H1 (cell line): ENCODE results near the gene CLEC16A. TPM values are rescaled to one million over a fixed set of nuclear protein-coding genes. Genes with fewer than 3 reads are reported as not detected.

ENCODE experiments used
- CTCF ChIA-PET: fragments of 300-600 bp; sonication (Branson Sonifier 250); formaldehyde crosslinking; loops from one replicate; lab custom pipeline; 2021; ENCODE audit not compliant: partially characterized antibody; lab: Charles Lee
- POLR2A ChIA-PET: fragments of 300-600 bp; sonication (Branson Sonifier 250); formaldehyde crosslinking; loops from one replicate; lab custom pipeline; 2021; ENCODE audit warnings: inconsistent platforms; ENCODE audit not compliant: partially characterized antibody; lab: Charles Lee
- DNase-seq, 2 experiments: peaks; one replicate each; pipeline versions ENCODE4 v3.0.0 to v3.0.0-alpha.2; 2010 to 2022; ENCODE audit warnings: low spot score in 2 of 2, low read depth in 1 of 2, mixed read lengths in 1 of 2
- FAIRE-seq: peaks from 2 replicates; lab custom pipeline; 2011; peaks lifted over from hg19 to GRCh38; lab: Jason Lieb, UNC
- H2AFZ ChIP-seq: 2 replicates; pipeline ENCODE4 v1.8.1; 2012; ENCODE audit warnings: low read length, inconsistent platforms
- H2AK5ac ChIP-seq: 2 replicates; pipeline ENCODE4 v1.6.1; 2013; ENCODE audit warnings: low read depth, low read length
- H2BK120ac ChIP-seq: replicated peaks from 2 replicates; pipeline ENCODE3; 2013; ENCODE audit warnings: low read depth, low read length, inconsistent platforms
- H2BK12ac ChIP-seq: 2 replicates; pipeline ENCODE4 v1.6.1; 2013; ENCODE audit warnings: low read depth, low read length
- H2BK15ac ChIP-seq: 2 replicates; pipeline ENCODE4 v1.6.1; 2013; ENCODE audit warnings: low read length
- H2BK20ac ChIP-seq: 2 replicates; pipeline ENCODE4 v1.6.1; 2013; ENCODE audit warnings: low read length
- H2BK5ac ChIP-seq: 2 replicates; pipeline ENCODE4 v1.6.1; 2013; ENCODE audit warnings: low read depth, low read length
- H3K14ac ChIP-seq: 2 replicates; pipeline ENCODE4 v1.6.1; 2013; ENCODE audit warnings: inconsistent platforms; ENCODE audit not compliant: insufficient read length
- H3K18ac ChIP-seq: 2 replicates; pipeline ENCODE4 v1.6.1; 2013; ENCODE audit warnings: low read length; ENCODE audit errors: extremely low read depth
- H3K23ac ChIP-seq: 2 replicates; pipeline ENCODE4 v1.6.1; 2013; ENCODE audit warnings: inconsistent platforms; ENCODE audit not compliant: insufficient read length
- H3K23me2 ChIP-seq: 2 replicates; pipeline ENCODE4 v1.6.1; 2013; ENCODE audit warnings: low read depth, low read length
- H3K27ac ChIP-seq: 2 replicates; pipeline ENCODE4 v1.6.1; 2011; ENCODE audit warnings: low read depth, low read length, inconsistent platforms
- H3K27me3 ChIP-seq, 4 experiments: replicated peaks in 1 of 4; 1 replicate in 1 of 4; 2 replicates in 3 of 4; pipeline versions ENCODE4 v1.6.1 to v1.8.1; 2011 to 2013; ENCODE audit warnings: low read length in 3 of 4, mild to moderate bottlenecking in 3 of 4, inconsistent platforms in 2 of 4, mixed read lengths in 2 of 4, moderate library complexity in 1 of 4; ENCODE audit not compliant: control insufficient read depth in 3 of 4, insufficient read depth in 3 of 4; ENCODE audit errors: extremely low read depth in 1 of 4
- H3K36me3 ChIP-seq, 4 experiments: 2 replicates each; pipeline versions ENCODE4 v1.6.1 to v1.8.1; 2011 to 2013; ENCODE audit warnings: mild to moderate bottlenecking in 4 of 4, low read length in 3 of 4, moderate library complexity in 2 of 4, control low read depth in 1 of 4, inconsistent platforms in 1 of 4; ENCODE audit not compliant: insufficient read depth in 4 of 4, control insufficient read depth in 2 of 4
- H3K4ac ChIP-seq: replicated peaks from 2 replicates; pipeline ENCODE3; 2013; ENCODE audit warnings: low read length, low read depth, mixed read lengths, inconsistent platforms; ENCODE audit not compliant: insufficient read length
- H3K4me1 ChIP-seq, 4 experiments: replicated peaks in 1 of 4; 1 replicate in 1 of 4; 2 replicates in 3 of 4; pipeline versions ENCODE4 v1.6.1 to v1.8.1; 2011 to 2013; ENCODE audit warnings: low read length in 3 of 4, inconsistent platforms in 2 of 4, mixed read lengths in 1 of 4; ENCODE audit not compliant: insufficient read depth in 4 of 4, control insufficient read depth in 3 of 4
- H3K4me2 ChIP-seq, 2 experiments: 2 replicates each; pipeline versions ENCODE4 v1.6.1 to v1.8.1; 2011 to 2013; ENCODE audit warnings: low read depth in 2 of 2, low read length in 2 of 2, control low read depth in 1 of 2, inconsistent platforms in 1 of 2, mild to moderate bottlenecking in 1 of 2; ENCODE audit not compliant: insufficient read depth in 1 of 2
- H3K4me3 ChIP-seq, 4 experiments: fragments of 200-600, 300-600 bp in 1 of 4; sonication (generic), shearing (Covaris generic), sonication (Bioruptor Twin) in 1 of 4; 2 replicates each; pipeline versions ENCODE4 v1.5.1 to v1.8.1; 2011 to 2016; ENCODE audit warnings: low read length in 4 of 4, low read depth in 3 of 4, control low read depth in 2 of 4, inconsistent platforms in 2 of 4, mild to moderate bottlenecking in 2 of 4, mixed read lengths in 1 of 4, moderate library complexity in 1 of 4; ENCODE audit not compliant: insufficient read depth in 2 of 4; ENCODE audit errors: extremely low read depth in 1 of 4
- H3K56ac ChIP-seq: replicated peaks from 2 replicates; pipeline ENCODE3; 2013; ENCODE audit warnings: low read depth, mild to moderate bottlenecking, mixed read lengths, low read length, inconsistent platforms; ENCODE audit not compliant: insufficient read length
- H3K79me1 ChIP-seq: 2 replicates; pipeline ENCODE4 v1.6.1; 2013; ENCODE audit warnings: low read depth, low read length, control low read depth
- H3K79me2 ChIP-seq, 2 experiments: 2 replicates each; pipeline versions ENCODE4 v1.6.1 to v1.8.1; 2012 to 2013; ENCODE audit warnings: low read length in 2 of 2, mild to moderate bottlenecking in 2 of 2, inconsistent platforms in 1 of 2; ENCODE audit not compliant: insufficient read depth in 2 of 2, control insufficient read depth in 1 of 2
- H3K9ac ChIP-seq, 4 experiments: replicated peaks in 1 of 4; 1 replicate in 1 of 4; 2 replicates in 3 of 4; pipeline versions ENCODE4 v1.6.1 to v1.8.1; 2011 to 2013; ENCODE audit warnings: low read depth in 3 of 4, low read length in 3 of 4, control low read depth in 2 of 4, mild to moderate bottlenecking in 2 of 4, moderate library complexity in 2 of 4, inconsistent platforms in 1 of 4; ENCODE audit errors: extremely low read depth in 1 of 4
- H3K9me3 ChIP-seq, 2 experiments: 2 replicates each; pipeline versions ENCODE4 v1.6.1 to v1.8.1; 2012 to 2013; ENCODE audit warnings: mild to moderate bottlenecking in 2 of 2, moderate library complexity in 2 of 2, control low read depth in 1 of 2, inconsistent platforms in 1 of 2, low read depth in 1 of 2, low read length in 1 of 2, mixed read lengths in 1 of 2; ENCODE audit not compliant: insufficient read depth in 2 of 2
- H4K20me1 ChIP-seq, 2 experiments: replicated peaks in 1 of 2; 2 replicates each; pipeline versions ENCODE3 to v1.8.1; 2011 to 2013; ENCODE audit warnings: inconsistent platforms in 2 of 2, low read length in 2 of 2, mild to moderate bottlenecking in 1 of 2; ENCODE audit not compliant: insufficient read depth in 2 of 2, control insufficient read depth in 1 of 2
- H4K5ac ChIP-seq: 2 replicates; pipeline ENCODE4 v1.6.1; 2013; ENCODE audit warnings: low read length, low read depth, mixed read lengths, inconsistent platforms; ENCODE audit not compliant: insufficient read length
- H4K8ac ChIP-seq: 2 replicates; pipeline ENCODE4 v1.8.0; 2013; ENCODE audit warnings: mild to moderate bottlenecking, moderate library complexity, low read length, inconsistent platforms; ENCODE audit not compliant: insufficient read depth; ENCODE audit errors: extremely low read depth
- H4K91ac ChIP-seq: replicated peaks from 2 replicates; pipeline ENCODE3; 2013; ENCODE audit warnings: low read length, mixed read lengths, inconsistent platforms; ENCODE audit not compliant: insufficient read length
- CHD1 ChIP-seq: IDR thresholded peaks from 2 replicates; pipeline ENCODE4 v1.6.1; 2012; ENCODE audit warnings: low read depth, low read length, improper control_type of control experiment
- EP300 ChIP-seq, 2 experiments: IDR thresholded peaks; 1 replicate in 1 of 2; 2 replicates in 1 of 2; pipeline ENCODE4 v1.6.1; 2011 to 2012; ENCODE audit warnings: low read depth in 2 of 2, low read length in 2 of 2, mild to moderate bottlenecking in 2 of 2, borderline replicate concordance in 1 of 2, inconsistent platforms in 1 of 2, moderate library complexity in 1 of 2
- JUN ChIP-seq: IDR thresholded peaks from 2 replicates; pipeline ENCODE4 v1.6.1; 2011; ENCODE audit warnings: low read depth, mild to moderate bottlenecking, improper control_type of control experiment, low read length
- RBBP5 ChIP-seq: IDR thresholded peaks from 2 replicates; pipeline ENCODE4 v1.7.1; 2012; ENCODE audit warnings: low read depth, mild to moderate bottlenecking, inconsistent platforms, low read length, moderate library complexity, borderline replicate concordance
- WGBS, 2 experiments: shearing (Covaris generic) in 1 of 2; methylation state at CpG; one replicate each; pipeline versions ENCODE4 v1.1.6 to v1.1.7; 2013 to 2015; ENCODE audit warnings: low lambda C conversion rate in 2 of 2, mixed read lengths in 2 of 2, inconsistent platforms in 1 of 2, low coverage in 1 of 2, missing lambda C conversion rate in 1 of 2; ENCODE audit not compliant: insufficient replicate concordance in 2 of 2, insufficient coverage in 1 of 2, insufficient read length in 1 of 2; ENCODE audit errors: extremely low coverage in 1 of 2, missing lambda C conversion rate in 1 of 2; 5-methylcytosine and 5-hydroxymethylcytosine counted together
- polyA plus RNA-seq, 7 experiments: library from polyadenylated mRNA; depleted of rRNA in 3 of 7; stranded (reverse) in 5 of 7; unstranded in 2 of 7; fragments of >200 nt in 5 of 7; fragments of 200-250 nt in 2 of 7; gene quantifications; 1 replicate in 5 of 7; 2 replicates in 1 of 7; 4 replicates in 1 of 7; pipeline versions ENCODE4 v1.2.1 to v1.2.3, GENCODE V29; 2011 to 2013; ENCODE audit warnings: missing spikeins in 2 of 7, mixed read lengths in 2 of 7
- total RNA-seq: library from RNA; stranded (reverse); fragmentation: NEBNext Ultra II Directional; extraction: Animal tissue kit (Norgen Biotek cat#: 25700); gene quantifications from 2 replicates; pipeline ENCODE4 v1.2.1, GENCODE V29; 2021

CLEC16A gene
- total and polyA plus RNA-seq, 2 of the 8 experiments (the other 6 are each of a cell fraction or from before 2014, with no cell fraction given), result 7.6 to 19.3 TPM

DNA sequence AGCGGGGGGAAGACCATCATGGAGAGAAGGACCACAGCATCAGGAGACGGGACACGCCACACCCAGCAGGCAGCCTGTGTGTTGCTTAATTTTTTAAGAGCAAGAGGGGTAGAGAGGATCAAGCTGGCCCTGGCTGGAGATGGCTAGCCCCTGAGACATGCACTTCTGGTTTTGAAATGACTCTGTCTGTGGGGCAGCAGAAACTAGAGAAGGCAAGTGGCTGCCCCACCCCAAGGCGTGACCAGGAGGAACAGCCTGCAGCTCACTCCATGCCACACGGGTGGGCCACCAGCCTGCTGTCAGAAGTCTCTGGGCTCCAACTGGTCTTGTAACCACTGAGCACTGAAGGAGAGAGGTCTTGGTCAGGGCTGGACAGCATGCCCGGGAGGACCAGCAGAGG, 236.1 kb downstream of the CLEC16A start:
- no peaks in the 10 kb centered on the region for H3K9me3 ChIP-seq
- H4K5ac ChIP-seq, result no peak overlapping the region
- no peak overlapping the region for H3K4me3 ChIP-seq
- no peak overlapping the region for H3K27ac ChIP-seq
- H3K4ac ChIP-seq, result no peak overlapping the region
- H3K27me3 ChIP-seq, result no peaks in the 10 kb centered on the region
- H2BK5ac ChIP-seq, result no peak overlapping the region
- H4K8ac ChIP-seq, result no peak overlapping the region
- DNase-seq (no peak), FAIRE-seq (no peak)
- H2BK120ac ChIP-seq, result no peak overlapping the region
- no peak overlapping the region for H3K56ac ChIP-seq
- H3K18ac ChIP-seq, result no peak overlapping the region; the same call in 1 of the 2 replicates
- H3K14ac ChIP-seq, result no peak overlapping the region
- H3K4me1 ChIP-seq, result peaks cover 3 to 17% (median 10%) of the 10 kb centered on the region in 4 experiments
- no peak overlapping the region for H3K4me2 ChIP-seq
- no peak for TF ChIP-seq EP300 (IDR thresholded peaks at IDR 0.05; ENCODE audit: borderline replicate concordance in 1 of 2, low read depth in 2 of 2, low read length in 2 of 2)
- TF ChIP-seq RBBP5, result no peak
- TF ChIP-seq CHD1, result no peak
- no peak for TF ChIP-seq JUN
- H3K9ac ChIP-seq, result no peak overlapping the region
- no peak overlapping the region for H2AK5ac ChIP-seq
- H3K23ac ChIP-seq, result no peak overlapping the region
- H4K91ac ChIP-seq, result no peak overlapping the region
- H3K79me2 ChIP-seq, result no peaks in the 10 kb centered on the region
- no peak overlapping the region for H2BK20ac ChIP-seq
- no peak overlapping the region for H2BK12ac ChIP-seq
- H2BK15ac ChIP-seq, result no peak overlapping the region
- H3K23me2 ChIP-seq, result no peaks in the 10 kb centered on the region
- 89% methylated on average over 6 of the region's 6 CpGs; no CpG with 5 or more reads in 1 of the 2 experiments for WGBS, 2 experiments
- POLR2A ChIA-PET, result interaction anchor here (1.5 to 1.6 kb wide), 2 partner anchors 75 to 86 kb away, joined by 3 to 4 read pairs; partner anchors contain the start of gene SOCS1
- 0 out of 8 replicates have a peak, but pooled peaks cover 0 to 2% (median 0%) of the 10 kb centered on the region in 4 experiments for H3K36me3 ChIP-seq
- H3K79me1 ChIP-seq, result no peaks in the 10 kb centered on the region; the same call in 1 of the 2 replicates
- CTCF ChIA-PET, result interaction anchor here (1.3 kb wide), 3 partner anchors 12 to 216 kb away, joined by 3 read pairs; no protein-coding TSS in a partner anchor
- no peak overlapping the region for H2AFZ ChIP-seq
- no peaks in the 10 kb centered on the region for H4K20me1 ChIP-seq
